Astrocyte of the hippocampus (primary cell): ENCODE measurements around the gene PFN1.

Experiments
- DNase-seq: peaks from one replicate; pipeline ENCODE4 v3.0.0; 2011; ENCODE audit warnings: low read depth, low spot score

PFN1 gene

DNA sequence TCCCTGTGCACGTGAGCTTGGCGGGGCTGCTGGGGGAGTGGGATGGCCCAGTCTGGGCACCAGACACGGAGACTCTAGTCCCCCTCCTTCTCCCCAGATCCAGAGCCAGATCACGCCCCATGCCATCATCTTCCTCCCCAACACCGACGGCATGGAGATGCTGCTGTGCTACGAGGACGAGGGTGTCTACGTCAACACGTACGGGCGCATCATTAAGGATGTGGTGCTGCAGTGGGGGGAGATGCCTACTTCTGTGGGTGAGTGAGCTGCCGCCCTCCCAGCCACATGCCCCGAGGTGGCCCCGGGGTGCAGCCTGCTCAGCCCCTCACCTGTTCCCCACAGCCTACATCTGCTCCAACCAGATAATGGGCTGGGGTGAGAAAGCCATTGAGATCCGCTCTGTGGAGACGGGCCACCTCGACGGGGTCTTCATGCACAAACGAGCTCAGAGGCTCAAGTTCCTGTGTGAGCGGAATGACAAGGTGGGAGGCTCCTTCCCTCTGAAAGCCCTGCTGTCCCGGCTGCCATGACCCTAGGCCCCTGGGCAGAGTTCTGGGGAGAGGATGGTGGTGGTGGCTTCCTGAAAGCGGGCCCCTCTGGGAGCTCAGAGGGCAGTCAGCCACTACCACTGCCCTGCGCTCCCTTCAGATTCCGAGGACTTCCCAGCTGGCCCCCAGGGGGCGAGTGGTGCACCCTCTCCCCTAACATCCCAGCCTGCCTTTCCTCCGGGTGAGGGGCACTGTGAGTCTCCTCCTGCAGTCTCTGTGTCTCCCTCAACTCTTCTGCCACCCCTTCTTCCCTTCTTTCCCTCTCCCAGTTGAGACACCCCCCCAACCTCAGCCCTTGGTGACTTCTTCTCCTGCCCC is 51.8 kb downstream of the PFN1 start:
- DNase-seq, result no peak

DNA sequence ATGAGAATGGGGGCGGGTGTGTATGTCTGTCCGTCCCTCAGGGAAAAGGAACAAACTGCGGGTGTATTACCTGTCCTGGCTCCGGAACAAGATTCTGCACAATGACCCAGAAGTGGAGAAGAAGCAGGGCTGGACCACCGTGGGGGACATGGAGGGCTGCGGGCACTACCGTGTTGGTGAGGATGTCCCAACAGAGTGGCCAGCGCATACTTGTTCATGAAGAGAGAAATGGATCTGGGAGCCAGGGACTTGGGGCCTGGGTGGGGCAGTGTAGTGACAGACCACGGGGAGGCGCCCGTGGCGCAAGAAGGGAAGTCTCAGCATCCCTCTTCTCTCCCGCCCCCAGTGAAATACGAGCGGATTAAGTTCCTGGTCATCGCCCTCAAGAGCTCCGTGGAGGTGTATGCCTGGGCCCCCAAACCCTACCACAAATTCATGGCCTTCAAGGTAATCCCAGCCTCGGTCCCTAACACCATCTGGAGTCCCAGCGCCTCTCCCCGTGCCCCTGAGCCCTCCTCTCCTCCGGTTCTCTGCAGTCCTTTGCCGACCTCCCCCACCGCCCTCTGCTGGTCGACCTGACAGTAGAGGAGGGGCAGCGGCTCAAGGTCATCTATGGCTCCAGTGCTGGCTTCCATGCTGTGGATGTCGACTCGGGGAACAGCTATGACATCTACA is 52.5 kb downstream of the PFN1 start:
- DNase-seq, result no peak
